ENCODE measurements around the gene PPY.
"Not testable (repeated sequence)": the region's sequence is repeated elsewhere in the genome, so short reads cannot be mapped to it uniquely, and the experiment has no call there.

Gene PPY, protein sequence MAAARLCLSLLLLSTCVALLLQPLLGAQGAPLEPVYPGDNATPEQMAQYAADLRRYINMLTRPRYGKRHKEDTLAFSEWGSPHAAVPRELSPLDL

DNA sequence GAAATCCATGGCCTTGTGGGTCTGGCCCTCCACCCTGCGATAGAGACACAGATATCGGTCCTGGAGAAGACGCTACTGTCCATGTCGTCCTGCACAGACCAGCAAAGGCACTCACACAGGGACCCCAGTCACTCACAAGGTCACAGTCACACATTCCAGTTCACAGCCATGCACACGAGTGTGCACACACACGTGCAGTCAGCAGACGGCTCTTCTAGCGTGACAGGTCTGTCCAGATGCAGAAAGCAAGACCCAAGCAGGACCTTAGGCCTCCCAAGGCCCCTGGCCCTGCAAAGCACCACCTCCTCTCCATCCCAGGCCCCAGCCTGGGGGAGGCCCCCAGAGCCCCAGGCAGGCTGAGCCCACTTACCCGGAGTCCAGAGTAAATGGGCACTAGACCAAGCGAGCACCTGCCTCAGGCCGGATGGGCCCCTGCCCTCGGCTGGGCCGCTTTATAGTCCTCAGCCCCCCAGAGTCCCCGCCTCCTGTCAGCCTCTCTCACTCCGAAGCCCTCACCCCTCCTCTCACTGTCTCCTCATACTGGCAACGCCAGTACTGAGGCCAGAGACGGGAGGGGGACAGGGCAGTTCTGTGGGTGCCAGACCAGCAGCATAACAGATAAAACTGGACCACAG is at the start of gene PPY:
Gene PPY (minus strand): TSS at position 426 of the 635 bp plus-strand sequence. CDS start 822 bp downstream, outside the sequence.
- in situ Hi-C loops (cut with HindIII; ENCODE audit: low sequenced_read_pairs) = no loop called here

DNA sequence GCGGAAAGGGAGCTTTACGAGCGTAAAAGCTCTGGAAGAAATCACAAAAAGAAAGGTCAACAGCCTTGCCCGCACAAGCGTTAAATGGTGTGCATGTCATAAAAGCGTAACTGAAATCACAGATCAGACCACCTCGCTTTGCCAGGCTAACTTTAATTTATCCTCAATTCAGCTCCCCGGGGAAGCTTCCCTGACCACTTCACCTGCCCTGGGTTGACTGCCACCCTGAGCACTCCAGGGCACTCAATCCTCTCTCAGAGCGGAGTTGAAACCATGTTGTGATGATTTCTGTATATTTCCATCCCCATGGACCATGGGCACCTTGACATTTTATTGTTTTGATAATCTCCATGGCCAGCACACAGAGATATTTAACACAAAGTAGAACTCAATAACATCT is 46.0 kb upstream of the PPY start:
- in situ Hi-C loops (cut with HindIII; ENCODE audit: low sequenced_read_pairs) = no loop called here

- in situ Hi-C loops (cut with HindIII; ENCODE audit: low sequenced_read_pairs) = no loop called here
These were observed 45.1 kb upstream of the PPY start for GRCh38 chr17:43987131-43988021.

DNA sequence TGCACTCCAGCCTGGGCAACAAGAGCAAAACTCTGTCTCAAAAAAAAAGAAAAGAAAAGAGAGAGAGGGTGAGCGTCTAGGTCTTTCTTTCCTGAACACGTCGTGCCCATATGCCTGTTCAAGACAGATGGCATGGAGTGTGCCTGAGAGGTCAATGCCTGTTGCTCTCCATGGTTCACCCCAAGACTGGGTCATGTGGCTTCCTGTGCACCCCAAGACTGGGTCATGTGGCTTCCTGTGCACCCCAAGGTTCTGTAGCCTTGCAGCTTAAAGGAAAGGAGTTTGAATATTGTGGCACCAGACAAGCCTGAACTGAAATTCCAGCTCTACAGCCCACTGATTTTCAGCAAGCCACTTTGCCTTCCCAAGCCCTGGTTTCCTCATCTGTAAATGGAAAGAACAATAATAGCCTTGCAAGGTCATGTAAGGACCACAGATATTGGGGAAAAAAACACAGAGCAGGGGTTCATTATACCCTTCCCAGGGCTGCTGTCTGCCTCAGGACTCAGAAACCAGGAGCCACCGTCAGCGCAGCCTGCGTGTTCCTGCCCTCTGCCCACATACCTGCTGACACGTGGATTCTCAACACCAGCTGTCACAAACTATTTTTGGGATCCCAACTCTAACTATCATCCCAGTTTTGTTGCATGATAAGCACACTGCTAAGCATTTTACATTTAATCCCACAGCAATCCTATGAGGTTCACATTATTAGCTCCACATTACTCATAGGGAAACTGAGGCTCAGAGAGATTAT is 44.1 kb upstream of the PPY start:
- in situ Hi-C loops (cut with HindIII; ENCODE audit: low sequenced_read_pairs) = no loop called here

DNA sequence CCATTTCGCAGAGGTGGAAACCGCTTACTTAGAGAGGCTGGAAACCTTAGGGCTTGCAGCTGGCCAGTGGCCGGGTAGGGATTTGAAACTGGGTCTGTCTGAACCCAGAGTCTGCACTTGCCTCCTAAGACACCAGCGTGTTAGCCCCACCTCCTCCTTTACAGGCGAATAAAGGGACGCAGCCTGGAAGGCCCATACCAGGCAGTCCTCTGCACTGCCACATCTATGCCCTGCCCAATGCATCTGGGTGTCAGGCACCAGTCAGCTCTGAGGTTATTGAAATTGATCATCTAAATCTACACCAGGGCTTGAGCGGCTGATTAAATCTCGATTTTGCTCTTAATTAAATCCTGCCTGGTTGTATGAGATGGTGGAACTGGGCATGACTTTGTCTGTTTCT is 42.2 kb upstream of the PPY start:
- in situ Hi-C loops (cut with HindIII; ENCODE audit: low sequenced_read_pairs) = no loop called here

GRCh38 chr17:43983515-43984411 is 41.5 kb upstream of the PPY start:
- in situ Hi-C loops (cut with HindIII; ENCODE audit: low sequenced_read_pairs) = no loop called here

DNA sequence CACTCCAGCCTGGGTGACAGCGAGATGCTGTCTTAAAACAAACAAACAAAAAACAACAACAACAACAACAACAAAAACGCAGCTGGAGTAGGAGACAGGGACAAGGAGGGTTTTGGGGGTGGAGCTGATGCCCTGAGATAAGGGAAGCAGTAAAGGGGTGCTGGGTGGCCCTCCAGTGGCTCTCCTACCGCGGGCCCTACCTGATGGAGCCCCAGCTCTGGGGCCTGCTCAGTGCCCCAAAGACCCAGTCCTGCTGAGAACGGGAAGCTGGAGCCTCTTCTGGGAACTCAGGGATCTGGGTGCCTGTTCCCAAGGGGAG is 40.9 kb upstream of the PPY start:
- in situ Hi-C loops (cut with HindIII; ENCODE audit: low sequenced_read_pairs) = no loop called here

DNA sequence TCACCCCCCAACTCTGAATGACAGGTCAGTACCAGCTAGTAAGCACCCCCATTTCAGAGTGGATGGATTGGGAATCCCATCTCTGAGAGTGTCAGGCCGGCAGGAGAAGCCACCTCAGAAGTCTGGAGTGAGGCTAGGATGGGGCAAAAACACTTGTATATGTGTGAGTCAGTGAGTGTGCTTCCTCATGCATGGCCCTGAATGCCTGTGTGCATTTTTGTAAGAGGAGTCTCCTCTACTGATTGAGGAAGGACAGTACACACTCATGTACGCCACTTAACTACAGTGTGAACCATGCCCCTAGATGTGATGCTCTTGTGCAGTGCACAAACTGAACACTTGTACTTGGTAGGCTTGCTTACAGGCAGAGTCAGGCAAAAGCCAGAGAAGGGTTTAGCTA is 39.9 kb upstream of the PPY start:
- in situ Hi-C loops (cut with HindIII; ENCODE audit: low sequenced_read_pairs) = no loop called here

DNA sequence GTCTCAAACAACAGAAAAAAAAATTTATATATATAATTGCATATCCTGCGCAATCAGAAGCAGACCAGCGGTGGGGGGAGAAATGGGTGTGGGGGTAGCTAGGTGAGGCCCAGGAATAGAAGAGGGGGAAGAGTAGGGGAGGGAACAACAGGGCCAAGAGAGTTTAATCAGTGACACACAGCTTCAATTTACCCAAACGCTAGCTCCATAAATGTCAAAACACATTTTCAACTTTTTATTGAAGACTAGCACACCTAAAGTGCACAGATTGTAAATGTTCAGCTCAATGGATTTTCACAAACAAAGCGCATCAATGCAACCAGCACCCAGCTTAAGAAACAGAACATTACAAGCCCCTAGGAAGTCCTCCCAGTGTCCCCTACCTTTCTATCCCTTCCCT is 37.4 kb upstream of the PPY start:
- in situ Hi-C loops (cut with HindIII; ENCODE audit: low sequenced_read_pairs) = no loop called here

DNA sequence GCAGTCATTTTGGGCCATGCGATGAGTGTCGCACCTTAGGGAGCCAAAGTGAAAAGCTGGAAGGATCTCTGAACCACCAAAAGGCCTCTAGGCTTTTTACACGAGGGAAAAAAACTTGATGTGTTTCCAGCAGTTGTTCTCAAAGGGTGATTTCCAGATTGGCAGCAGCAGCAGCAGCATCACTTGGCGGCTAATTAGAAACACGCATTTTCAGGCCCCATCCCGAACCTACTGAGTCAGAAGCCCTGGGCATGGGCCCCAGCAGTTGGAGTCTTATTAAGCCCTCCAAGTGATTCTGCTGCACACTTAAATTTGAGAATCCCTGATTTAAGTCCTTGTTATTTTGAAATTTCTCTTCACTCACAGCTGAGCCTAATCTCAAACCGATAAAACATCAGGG is 36.7 kb upstream of the PPY start:
- in situ Hi-C loops (cut with HindIII; ENCODE audit: low sequenced_read_pairs) = no loop called here

GRCh38 chr17:43978078-43978477 is 35.8 kb upstream of the PPY start:
- in situ Hi-C loops (cut with HindIII; ENCODE audit: low sequenced_read_pairs) = no loop called here

- in situ Hi-C loops (cut with HindIII; ENCODE audit: low sequenced_read_pairs) = no loop called here
These were observed 34.9 kb upstream of the PPY start for GRCh38 chr17:43976963-43977837.

DNA sequence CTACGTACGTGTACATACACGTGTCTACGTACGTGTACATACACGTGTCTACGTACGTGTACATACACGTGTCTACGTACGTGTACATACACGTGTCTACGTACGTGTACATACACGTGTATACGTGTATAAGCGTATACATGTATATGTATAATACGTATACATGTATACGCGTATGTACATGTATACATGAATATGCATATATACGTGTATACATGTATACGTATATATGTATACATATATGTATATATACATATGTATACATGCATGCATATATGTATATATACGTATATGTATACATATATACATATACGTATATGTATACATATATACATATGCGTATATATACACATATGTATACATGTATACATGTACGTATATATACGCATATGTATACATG is 33.6 kb upstream of the PPY start:
- in situ Hi-C loops (cut with HindIII; ENCODE audit: low sequenced_read_pairs) = no loop called here

GRCh38 chr17:43974382-43975266 is 32.3 kb upstream of the PPY start:
- in situ Hi-C loops (cut with HindIII; ENCODE audit: low sequenced_read_pairs) = no loop called here

- in situ Hi-C loops (cut with HindIII; ENCODE audit: low sequenced_read_pairs) = not testable (repeated sequence)
These were observed 30.4 kb upstream of the PPY start for GRCh38 chr17:43972444-43973212.

- in situ Hi-C loops (cut with HindIII; ENCODE audit: low sequenced_read_pairs) = not testable (repeated sequence)
These were observed 29.2 kb upstream of the PPY start for GRCh38 chr17:43971436-43971835.

GRCh38 chr17:43970366-43970765 is 28.1 kb upstream of the PPY start:
- in situ Hi-C loops (cut with HindIII; ENCODE audit: low sequenced_read_pairs) = no loop called here
